AG10803 (cell line): ENCODE data around the gene ITGA11.

ENCODE experiments used
- DNase-seq: peaks from one replicate; pipeline ENCODE4 v3.0.0; 2010; ENCODE audit warnings: low read depth
- H3K4me3 ChIP-seq: 2 replicates; pipeline ENCODE4 v1.5.1; 2011; ENCODE audit warnings: mild to moderate bottlenecking, low read length, control low read depth
- CTCF ChIP-seq: conservative IDR thresholded peaks from 2 replicates; pipeline ENCODE4 v1.5.1; 2011; ENCODE audit warnings: mild to moderate bottlenecking, low read length, control low read depth, inconsistent platforms

ITGA11 gene

GRCh38 chr15:68376447-68377060 lies 55.4 kb downstream of the ITGA11 start:
- no peak for TF ChIP-seq CTCF
- DNase-seq: no peak

GRCh38 chr15:68375716-68376220 lies 56.2 kb downstream of the ITGA11 start:
- H3K4me3 ChIP-seq: no peak overlapping the region
- no peak for DNase-seq
- TF ChIP-seq CTCF: no peak

More at GRCh38 chr15:68376447-68377060, 55.4 kb downstream of the ITGA11 start:
- no peak overlapping the region for H3K4me3 ChIP-seq

GRCh38 chr15:68375191-68375631 lies 56.8 kb downstream of the ITGA11 start:
- H3K4me3 ChIP-seq: no peak overlapping the region
- no peak for DNase-seq
- no peak for TF ChIP-seq CTCF

- TF ChIP-seq CTCF: no peak
- DNase-seq: no peak
- no peak overlapping the region for H3K4me3 ChIP-seq
Measured at GRCh38 chr15:68374168-68374745, 57.7 kb downstream of the ITGA11 start.

GRCh38 chr15:68373028-68373427 lies 58.9 kb downstream of the ITGA11 start:
- TF ChIP-seq CTCF: no peak
- no peak overlapping the region for H3K4me3 ChIP-seq
- no peak for DNase-seq

- no peak for DNase-seq
- no peak overlapping the region for H3K4me3 ChIP-seq
- peak; percentile 34 for TF ChIP-seq CTCF
Measured at GRCh38 chr15:68372291-68372811, 59.6 kb downstream of the ITGA11 start.

GRCh38 chr15:68371851-68372250 lies 60.1 kb downstream of the ITGA11 start:
- DNase-seq: no peak
- H3K4me3 ChIP-seq: no peak overlapping the region
- TF ChIP-seq CTCF: no peak
